Stimulated activated CD8-positive, alpha-beta memory T cell treated with anti-CD3 and anti-CD28 coated beads, Interleukin-2, amount 100 ng/mL, for 48 hours (primary cell): ENCODE data around the gene TUFT1.
A peak's percentile ranks its signal among the peaks of the same experiment; 100 is the strongest.
"Not testable (repeated sequence)": the region's sequence is repeated elsewhere in the genome, so short reads cannot be mapped to it uniquely, and the experiment has no call there.

Experiments
- DNase-seq, 2 donors: peaks; one replicate each; pipeline ENCODE4 v3.0.0-alpha.2; 2020; ENCODE audit warnings: low read depth in 2 of 2

Gene TUFT1

DNA sequence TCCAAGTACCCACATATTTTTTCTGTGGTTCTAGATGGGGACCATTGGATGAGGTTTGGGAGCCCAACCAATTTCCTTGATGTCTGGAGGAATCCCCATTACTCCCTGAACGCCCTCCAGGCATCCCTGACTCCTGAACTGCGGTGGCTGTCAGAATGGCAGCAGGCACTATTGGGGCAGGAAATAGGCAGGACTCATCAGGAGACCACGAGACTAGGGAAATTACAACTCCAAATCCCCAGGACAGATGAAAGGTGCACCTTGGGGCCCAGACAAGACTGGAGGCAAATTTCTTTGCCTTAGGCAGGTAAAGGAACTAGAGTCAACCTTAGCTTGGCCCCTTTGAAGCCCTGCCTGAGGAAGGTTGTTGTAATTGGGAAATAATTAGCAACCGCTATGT lies 27.8 kb upstream of the TUFT1 start:
- DNase-seq: no peak

DNA sequence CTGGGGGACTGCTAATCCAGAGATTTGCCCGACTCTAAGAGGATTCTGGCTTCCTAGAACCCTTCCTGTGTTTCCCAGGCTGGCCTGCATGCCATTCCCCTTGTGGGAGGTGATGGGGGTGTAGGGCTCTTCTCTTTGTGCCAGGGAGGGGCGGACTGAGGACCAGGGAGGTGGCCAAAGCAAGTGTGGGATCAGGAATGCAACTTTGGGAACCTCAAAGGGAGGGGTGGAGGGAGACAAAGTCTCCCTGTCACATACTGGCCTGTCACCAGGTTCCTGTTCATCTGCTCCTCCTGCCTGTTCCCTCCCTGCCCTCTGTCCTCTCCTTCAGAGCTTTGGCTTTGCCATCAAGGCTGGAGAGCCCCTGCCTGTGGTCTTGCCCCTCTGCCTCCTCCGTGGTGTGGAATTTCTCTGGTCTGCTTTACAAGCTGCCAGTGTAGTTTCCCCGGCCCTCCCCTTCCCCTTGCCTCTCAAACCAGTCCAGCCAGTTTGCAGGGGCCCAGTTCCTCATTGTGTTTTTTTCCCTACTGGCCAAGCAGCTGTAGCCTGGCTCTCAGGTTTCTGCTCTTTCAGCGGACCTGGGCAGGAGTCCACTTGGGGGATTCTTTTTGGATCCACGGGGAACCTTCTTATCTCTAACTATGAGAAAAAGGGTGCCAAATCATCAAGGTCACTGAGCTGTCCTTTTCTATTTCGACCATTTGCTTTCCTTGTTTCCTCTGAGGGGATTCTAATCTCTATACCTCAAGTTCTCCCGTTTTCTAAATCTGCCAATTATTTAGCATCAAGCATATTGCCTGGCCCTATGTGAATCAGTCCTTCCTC lies 27.1 kb upstream of the TUFT1 start:
- no peak for DNase-seq

DNA sequence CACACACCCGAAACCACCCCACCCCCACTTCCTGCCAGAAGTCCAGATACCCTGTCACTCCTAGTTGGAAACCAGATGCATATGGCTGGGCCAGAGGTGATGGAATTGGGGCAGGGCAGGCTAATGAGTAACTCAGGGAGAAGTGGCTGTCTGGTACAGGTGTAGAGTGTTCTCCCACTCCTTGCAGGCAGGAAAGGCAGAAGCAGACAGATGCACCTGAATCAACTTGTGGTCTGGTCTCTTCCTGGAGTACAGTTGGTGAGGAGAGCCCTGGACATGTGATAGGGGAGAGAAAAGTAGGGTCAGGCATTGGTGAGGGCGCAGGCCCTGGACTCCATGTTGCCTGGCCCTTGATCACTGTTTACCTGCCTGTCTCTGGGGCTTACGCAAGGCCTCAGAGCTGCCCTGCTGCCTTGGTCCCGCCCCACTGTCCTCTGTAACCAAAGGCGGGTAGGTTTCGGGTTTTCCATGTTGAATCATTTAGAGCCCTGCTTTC lies 26.4 kb upstream of the TUFT1 start:
- peak in 1 of 2 donors; percentile 3 for DNase-seq

DNA sequence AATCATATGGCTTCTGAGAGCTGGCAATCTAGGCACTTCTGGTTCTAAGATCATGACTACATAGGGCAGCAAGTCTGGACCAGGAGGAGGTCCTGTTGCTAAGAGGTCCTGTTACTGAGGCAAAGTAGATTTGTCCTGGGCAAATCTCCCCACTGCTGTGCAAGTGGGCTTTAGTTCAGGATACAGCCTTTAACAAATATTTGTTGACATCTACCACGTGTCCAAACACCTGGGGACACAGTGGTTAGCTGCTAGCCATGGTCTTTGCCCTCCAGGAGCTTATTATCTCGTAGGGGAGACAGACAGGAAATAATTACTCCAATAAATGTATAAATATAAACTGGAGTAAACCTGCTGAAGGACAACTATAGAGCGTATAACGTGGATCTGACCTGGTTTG lies 25.7 kb upstream of the TUFT1 start:
- DNase-seq: no peak

DNA sequence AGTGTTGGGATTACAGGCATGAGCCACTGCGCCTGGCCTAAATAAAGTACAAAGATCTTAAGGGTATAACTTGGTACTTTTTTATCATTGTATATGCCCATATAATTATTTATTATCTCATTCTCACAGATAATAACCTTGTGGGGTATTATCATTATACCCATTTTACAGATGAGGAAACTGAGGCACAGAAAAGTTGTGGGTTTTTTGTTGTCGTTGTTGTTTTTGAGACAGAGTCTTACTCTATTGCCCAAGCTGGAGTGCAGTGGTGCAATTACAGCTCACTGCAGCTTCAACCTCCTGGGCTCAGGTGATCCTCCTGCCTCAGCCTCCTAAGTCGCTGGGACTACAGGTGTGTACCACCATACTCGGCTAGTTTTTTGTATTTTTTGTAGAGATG lies 24.8 kb upstream of the TUFT1 start:
- no peak for DNase-seq

DNA sequence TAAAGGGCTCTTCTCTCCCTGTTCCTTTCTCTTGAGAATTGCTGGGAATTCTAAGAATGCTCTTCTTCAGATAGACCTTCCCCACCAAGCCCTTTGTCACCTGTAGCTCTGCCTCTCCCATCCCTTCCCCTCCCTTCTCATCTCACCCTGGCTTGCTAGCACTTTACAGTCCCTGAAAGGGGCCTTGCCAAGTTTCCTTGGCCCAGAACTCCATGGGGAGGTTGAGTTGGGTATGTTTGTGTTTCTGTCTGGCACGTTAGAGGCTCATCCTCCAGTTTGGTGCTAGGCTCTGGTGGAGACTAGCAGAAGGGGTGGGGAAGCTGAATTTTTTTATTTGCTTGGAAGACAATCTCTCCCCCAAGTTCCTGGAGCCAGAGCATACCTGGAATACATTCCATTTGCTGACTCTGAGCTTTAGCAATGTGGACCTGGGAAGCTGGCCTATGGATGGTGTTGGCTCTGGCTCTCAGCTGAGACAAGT lies 24.0 kb upstream of the TUFT1 start:
- no peak for DNase-seq

DNA sequence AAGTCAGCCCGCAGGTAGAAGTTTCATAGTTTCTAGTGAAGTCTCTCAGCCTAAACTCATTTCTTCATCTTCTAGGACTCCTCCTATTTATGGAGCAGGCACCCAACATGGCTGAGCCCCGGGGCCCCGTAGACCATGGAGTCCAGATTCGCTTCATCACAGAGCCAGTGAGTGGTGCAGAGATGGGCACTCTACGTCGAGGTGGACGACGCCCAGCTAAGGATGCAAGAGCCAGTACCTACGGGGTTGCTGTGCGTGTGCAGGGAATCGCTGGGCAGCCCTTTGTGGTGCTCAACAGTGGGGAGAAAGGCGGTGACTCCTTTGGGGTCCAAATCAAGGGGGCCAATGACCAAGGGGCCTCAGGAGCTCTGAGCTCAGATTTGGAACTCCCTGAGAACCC lies 21.7 kb upstream of the TUFT1 start:
- no peak for DNase-seq

DNA sequence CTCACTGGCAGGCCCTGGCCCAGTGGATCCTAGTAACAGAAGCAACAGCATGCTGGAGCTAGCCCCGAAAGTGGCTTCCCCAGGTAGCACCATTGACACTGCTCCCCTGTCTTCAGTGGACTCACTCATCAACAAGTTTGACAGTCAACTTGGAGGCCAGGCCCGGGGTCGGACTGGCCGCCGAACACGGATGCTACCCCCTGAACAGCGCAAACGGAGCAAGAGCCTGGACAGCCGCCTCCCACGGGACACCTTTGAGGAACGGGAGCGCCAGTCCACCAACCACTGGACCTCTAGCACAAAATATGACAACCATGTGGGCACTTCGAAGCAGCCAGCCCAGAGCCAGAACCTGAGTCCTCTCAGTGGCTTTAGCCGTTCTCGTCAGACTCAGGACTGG lies 21.2 kb upstream of the TUFT1 start:
- DNase-seq: no peak

DNA sequence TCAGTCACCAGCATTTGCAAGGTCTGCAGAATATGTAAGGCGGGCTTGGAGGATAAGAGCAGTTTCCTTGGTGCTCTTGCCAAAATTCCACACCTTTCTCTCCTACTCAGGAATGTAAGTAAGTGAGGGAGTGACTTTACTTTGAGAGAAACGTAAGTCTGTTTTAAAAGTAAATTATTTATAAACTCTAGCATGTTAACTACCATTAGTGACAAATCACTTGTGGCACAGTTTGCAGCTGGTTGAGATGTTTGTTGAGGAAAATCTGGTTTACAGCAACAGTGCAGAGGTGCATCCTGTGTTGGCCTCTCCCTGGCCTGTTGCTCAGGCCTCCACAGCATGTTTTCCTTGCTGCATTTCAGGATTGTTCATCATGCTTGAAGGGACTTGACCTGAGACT lies 20.4 kb upstream of the TUFT1 start:
- no peak for DNase-seq

DNA sequence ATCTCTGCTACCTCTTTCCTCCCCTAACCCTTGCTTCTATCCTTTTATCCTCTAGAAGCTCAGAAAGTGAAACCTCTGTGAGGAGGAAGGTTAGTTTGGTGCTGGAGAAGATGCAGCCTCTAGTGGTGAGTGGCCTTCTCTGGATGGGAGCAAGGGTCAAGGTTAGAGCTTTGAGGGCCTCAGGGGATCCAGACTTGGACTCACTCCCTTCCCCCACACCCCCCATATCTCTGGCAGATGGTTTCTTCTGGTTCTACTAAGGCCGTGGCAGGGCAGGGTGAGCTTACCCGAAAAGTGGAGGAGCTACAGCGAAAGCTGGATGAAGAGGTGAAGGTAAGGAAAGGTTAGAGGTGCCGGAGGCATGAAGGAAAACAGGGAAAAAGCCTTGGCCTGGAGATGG lies 19.8 kb upstream of the TUFT1 start:
- no peak for DNase-seq

DNA sequence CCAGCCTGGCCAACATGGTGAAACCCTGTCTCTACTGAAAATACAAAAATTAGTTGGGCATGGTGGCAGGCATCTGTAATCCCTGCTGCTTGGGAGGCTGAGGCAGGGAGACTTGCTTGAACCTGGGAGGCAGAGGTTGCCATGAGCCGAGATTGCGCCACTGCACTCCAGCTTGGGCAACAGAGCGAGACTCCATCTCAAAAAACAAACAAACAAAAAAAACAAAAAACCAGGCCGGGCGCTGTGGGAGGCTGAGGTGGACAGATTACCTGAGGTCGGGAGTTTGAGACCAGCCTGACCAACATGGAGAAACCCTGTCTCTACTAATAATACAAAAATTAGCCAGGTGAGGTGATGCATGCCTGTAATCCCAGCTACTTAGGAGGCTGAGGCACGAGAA lies 17.7 kb upstream of the TUFT1 start:
- not testable (repeated sequence) for DNase-seq

DNA sequence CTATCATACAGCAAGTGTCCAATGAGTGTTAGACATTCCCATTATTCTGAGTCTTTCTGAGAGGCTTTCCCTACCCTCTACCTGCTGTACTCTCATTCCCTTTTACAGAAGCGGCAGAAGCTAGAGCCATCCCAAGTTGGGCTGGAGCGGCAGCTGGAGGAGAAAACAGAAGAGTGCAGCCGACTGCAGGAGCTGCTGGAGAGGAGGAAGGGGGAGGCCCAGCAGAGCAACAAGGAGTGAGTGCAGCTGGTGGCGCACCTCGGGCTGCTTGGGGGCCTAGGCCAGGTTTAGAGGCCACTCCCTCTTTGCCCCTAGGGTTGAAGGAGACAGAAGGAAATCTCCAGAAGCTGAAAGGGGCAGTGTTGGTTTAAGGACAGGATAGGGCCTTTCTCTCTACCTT lies 16.8 kb upstream of the TUFT1 start:
- DNase-seq: no peak

DNA sequence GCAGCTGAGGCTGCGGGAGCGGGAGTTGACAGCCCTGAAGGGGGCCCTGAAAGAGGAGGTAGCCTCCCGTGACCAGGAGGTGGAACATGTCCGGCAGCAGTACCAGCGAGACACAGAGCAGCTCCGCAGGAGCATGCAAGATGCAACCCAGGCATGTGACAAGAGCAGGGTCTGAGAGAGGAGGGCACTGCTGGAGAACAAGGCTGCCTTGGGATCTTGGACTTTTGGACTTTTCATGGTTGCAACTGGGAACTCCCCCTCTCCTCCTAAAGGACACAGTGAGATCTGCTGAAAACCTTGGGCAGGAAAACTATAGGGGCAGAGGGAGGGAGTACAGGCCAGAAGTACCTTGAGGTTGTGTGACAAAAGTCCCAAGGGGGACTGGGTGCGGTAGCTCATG lies 15.4 kb upstream of the TUFT1 start:
- DNase-seq: no peak

DNA sequence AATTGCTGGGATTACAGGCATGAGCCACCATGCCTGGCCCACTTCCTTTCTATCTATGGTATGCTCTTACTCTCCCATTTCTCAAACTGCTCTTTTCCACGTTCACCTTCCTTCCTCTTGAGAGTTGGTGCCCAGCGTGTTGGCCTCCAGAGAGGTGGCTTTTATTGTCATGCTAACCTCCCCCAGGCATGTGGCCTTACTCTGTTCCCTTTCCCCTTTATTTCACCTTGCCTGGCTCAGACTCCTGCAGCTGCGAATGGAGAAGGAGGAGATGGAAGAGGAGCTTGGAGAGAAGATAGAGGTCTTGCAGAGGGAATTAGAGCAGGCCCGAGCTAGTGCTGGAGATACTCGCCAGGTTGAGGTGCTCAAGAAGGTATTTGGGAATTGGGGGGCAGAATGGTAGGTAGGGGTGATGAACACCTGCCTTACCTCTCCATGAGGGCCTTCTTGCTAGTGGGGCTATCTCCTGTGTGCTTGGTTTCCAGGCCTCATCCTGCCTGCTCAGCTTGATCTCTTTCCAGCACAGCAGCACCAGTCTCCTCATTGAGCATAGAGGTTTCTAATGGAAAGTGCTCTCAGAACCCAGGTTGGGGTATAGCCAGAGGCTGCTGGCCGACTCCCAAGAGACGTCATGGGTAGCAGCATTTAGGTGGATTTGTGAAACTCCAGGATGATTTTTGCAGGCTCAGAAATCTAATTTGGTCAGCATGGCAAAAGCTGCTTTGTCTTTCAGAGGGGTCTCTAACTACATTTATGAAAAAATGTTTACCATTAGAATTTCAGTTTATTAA lies 13.2 kb upstream of the TUFT1 start:
- DNase-seq: no peak

DNA sequence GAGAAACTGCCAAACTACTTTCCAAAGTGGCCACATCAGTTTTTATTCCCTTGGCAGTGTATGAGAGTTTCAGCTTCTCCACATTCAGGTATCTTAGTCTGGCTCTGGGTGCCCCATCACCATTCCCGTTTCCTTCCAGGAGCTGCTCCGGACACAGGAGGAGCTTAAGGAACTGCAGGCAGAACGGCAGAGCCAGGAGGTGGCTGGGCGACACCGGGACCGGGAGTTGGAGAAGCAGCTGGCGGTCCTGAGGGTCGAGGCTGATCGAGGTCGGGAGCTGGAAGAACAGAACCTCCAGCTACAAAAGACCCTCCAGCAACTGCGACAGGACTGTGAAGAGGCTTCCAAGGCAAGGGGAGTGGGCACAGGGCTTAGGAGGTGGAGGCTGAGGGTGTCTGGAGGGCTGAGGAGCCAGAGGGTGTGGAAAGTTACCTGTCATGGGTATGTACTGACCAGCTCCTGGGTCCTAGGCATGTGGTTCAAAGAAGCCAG lies 10.9 kb upstream of the TUFT1 start:
- no peak for DNase-seq

DNA sequence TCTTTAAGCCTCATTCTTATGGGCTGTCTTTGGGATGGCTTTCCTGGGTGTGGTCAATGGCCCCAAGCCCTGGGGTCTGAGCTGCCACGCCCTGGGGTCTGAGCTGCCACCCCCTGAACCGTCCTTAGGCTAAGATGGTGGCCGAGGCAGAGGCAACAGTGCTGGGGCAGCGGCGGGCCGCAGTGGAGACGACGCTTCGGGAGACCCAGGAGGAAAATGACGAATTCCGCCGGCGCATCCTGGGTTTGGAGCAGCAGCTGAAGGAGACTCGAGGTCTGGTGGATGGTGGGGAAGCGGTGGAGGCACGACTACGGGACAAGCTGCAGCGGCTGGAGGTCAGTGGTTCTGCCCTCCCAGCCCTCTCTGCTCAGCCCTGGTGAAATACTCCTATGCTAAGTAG lies 10.3 kb upstream of the TUFT1 start:
- DNase-seq: no peak

DNA sequence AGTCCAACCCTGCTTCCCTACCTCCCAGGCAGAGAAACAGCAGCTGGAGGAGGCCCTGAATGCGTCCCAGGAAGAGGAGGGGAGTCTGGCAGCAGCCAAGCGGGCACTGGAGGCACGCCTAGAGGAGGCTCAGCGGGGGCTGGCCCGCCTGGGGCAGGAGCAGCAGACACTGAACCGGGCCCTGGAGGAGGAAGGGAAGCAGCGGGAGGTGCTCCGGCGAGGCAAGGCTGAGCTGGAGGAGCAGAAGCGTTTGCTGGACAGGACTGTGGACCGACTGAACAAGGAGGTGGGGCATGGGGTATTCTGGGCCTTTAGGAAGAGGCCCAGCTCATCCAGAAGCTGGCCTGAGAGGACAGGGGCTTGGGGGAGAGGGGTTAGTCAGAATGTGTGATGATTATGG lies 9.6 kb upstream of the TUFT1 start:
- DNase-seq: no peak

DNA sequence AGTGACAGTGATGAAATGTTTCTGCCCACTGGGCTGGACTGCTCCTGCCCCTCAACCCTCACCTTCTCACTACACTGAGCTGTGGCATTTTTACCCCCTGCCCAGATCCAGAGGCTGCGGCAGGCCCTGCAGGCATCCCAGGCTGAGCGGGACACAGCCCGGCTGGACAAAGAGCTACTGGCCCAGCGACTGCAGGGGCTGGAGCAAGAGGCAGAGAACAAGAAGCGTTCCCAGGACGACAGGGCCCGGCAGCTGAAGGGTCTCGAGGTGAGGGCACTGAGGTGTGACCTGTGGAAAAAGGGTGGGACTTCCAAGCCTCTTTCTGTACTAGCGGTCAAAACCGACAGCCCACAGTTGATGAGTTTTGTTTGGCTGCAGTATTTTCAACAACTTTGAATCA lies 6.2 kb upstream of the TUFT1 start:
- no peak for DNase-seq

DNA sequence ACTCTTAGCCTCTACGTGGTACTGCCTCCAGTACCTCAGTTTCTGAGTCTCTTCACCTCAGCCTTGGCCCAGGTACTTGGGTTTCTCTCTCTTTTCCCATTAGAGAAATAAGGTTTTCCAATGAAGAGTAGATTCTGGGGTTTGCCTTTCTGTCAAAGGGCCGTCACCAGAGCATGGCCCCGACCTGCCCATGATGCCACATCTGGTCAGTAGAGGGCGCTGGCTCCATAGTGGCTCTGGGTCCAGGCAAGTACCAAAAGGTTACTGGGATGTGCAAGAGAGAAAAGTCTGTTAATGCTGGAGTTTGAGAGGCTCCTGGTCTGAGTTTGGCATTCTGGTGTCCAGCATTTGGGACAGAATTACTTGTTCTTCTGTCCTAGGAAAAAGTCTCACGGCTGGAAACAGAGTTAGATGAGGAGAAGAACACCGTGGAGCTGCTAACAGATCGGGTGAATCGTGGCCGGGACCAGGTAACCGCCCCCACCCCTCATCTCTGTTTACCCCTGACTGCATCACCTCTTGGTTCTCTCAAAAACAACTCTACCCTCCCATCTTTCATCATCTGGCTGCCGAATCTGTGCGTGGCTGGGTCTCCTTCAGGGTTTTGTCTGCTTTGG lies 5.3 kb upstream of the TUFT1 start:
- DNase-seq: peak; percentile 65 to 78

DNA sequence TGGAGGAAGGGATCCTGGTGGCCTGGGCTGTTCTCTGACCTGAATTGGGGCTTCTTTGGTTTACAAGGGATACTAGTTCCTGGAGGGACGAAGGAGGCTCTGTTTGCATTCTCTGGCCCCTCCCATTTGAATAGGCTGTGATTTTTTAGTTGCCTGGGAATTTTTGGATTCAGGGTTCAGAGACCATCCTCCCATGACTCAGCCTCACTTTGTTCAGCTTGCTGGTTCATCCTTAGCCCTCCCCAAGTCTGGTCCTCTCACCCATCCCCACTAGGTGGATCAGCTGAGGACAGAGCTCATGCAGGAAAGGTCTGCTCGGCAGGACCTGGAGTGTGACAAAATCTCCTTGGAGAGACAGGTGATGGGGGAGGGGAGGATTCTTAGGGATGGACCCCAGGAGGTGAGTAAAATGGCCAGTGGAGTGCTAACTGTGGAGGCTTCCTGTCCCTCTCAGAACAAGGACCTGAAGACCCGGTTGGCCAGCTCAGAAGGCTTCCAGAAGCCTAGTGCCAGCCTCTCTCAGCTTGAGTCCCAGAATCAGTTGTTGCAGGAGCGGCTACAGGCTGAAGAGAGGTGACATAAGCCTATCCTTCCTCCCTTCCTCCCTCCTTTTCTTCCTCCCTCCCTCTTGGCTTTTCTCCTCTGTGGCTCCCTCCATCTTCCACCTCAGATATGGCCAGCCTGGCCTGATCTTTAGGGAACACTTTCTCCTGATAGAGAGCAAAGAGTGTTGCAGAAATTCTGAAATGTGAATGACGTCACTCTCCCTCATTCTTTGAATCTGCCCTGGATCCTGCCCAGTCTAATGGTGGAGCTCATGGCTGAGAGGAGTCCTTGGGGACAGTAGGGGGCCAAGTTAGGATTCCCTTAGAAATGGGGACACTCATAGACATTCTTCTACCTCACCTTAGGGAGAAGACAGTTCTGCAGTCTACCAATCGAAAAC lies 4.5 kb upstream of the TUFT1 start:
- no peak for DNase-seq

DNA sequence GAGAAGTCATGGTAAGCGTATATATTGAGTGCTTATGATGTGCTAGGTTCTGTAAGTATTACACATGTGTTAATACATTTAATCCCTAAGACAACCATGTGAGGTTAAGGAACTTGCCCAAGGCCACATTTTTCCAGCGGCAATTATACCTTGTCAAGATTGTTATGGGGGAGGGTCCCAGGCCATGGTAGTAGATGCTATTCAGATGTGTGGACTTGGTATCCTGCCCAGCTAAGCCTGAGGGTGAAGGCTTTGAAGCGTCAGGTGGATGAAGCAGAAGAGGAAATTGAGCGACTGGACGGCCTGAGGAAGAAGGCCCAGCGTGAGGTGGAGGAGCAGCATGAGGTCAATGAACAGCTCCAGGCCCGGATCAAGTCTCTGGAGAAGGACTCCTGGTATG lies 3.6 kb upstream of the TUFT1 start:
- no peak for DNase-seq
